ENCODE measurements around the gene PRKCZ.

PRKCZ gene

GRCh38 chr1:2037314-2037979 is 12.8 kb upstream of the PRKCZ start:
- Histone ChIP-seq H4K20me1 (0 out of 22 replicates have a peak, but pooled peaks cover 0 to 6% (median 0%) of the 10 kb centered on the region in 11 experiments), H3K36me3 (no peaks in the 10 kb centered on the region), H3K4me1 (peaks cover 10 to 54% (median 27%) of the 10 kb centered on the region in 10 experiments), H3K9me3 (replicated peaks in 1 of 11) (peaks cover 0 to 11% (median 0%) of the 10 kb centered on the region in 11 experiments; a peak in 2 of 22 replicates), H3K4me3 (no peak overlapping the region), H3K27me3 (peaks cover 0 to 14% (median 0%) of the 10 kb centered on the region in 11 experiments; a peak in 8 of 22 replicates), H3K27ac (no peak overlapping the region), H3K4me2 (no peak overlapping the region), H3K9ac (no peak overlapping the region)
- no peak for TF ChIP-seq Cebpa-rat (IDR thresholded peaks at IDR 0.05)

GRCh38 chr1:2038229-2038628 is 12.0 kb upstream of the PRKCZ start:
- Histone ChIP-seq H3K36me3 (no peaks in the 10 kb centered on the region), H3K9ac (no peak overlapping the region), H3K27me3 (peaks cover 0 to 6% (median 0%) of the 10 kb centered on the region in 11 experiments; a peak in 5 of 22 replicates), H3K27ac (no peak overlapping the region), H3K9me3 (replicated peaks in 1 of 11) (peaks cover 0 to 11% (median 0%) of the 10 kb centered on the region in 11 experiments; a peak in 2 of 22 replicates), H4K20me1 (0 out of 22 replicates have a peak, but pooled peaks cover 0 to 6% (median 0%) of the 10 kb centered on the region in 11 experiments), H3K4me3 (no peak overlapping the region), H3K4me1 (peaks cover 2 to 53% (median 23%) of the 10 kb centered on the region in 10 experiments), H3K4me2 (no peak overlapping the region)
- TF ChIP-seq Cebpa-rat (IDR thresholded peaks at IDR 0.05): no peak

- Histone ChIP-seq H3K4me1 (peaks cover 0 to 54% (median 25%) of the 10 kb centered on the region in 10 experiments; a peak in 15 of 20 replicates), H3K27me3 (0 out of 22 replicates have a peak, but pooled peaks cover 0 to under 1% (median 0%) of the 10 kb centered on the region in 11 experiments), H4K20me1 (0 out of 22 replicates have a peak, but pooled peaks cover 0 to 4% (median 0%) of the 10 kb centered on the region in 11 experiments), H3K9me3 (replicated peaks in 1 of 11) (peaks cover 0 to 11% (median 0%) of the 10 kb centered on the region in 11 experiments; a peak in 2 of 22 replicates), H3K4me3 (no peak overlapping the region), H3K27ac (no peak overlapping the region), H3K36me3 (no peaks in the 10 kb centered on the region), H3K9ac (no peak overlapping the region), H3K4me2 (no peak overlapping the region)
- TF ChIP-seq Cebpa-rat (IDR thresholded peaks at IDR 0.05): no peak
Observed at GRCh38 chr1:2039251-2039650, 11.0 kb upstream of the PRKCZ start.

- no peak overlapping the region for H3K27ac ChIP-seq
- peaks cover 13 to 57% (median 45%) of the 10 kb centered on the region in 10 experiments for H3K4me1 ChIP-seq
- peak overlapping the region in 6 of 11 experiments; percentile 10 to 45 (median 22); a peak in 8 of 22 replicates for H3K4me2 ChIP-seq
- no peak overlapping the region for H3K4me3 ChIP-seq
- no peak overlapping the region for H3K9ac ChIP-seq
- H4K20me1 ChIP-seq: peaks cover 0 to 11% (median 0%) of the 10 kb centered on the region in 11 experiments; a peak in 2 of 22 replicates
- no peaks in the 10 kb centered on the region for H3K36me3 ChIP-seq
- TF ChIP-seq Cebpa-rat (IDR thresholded peaks at IDR 0.05): no peak
- peaks cover 0 to 18% (median 0%) of the 10 kb centered on the region in 11 experiments; a peak in 7 of 22 replicates for H3K27me3 ChIP-seq
- H3K9me3 ChIP-seq (replicated peaks in 1 of 11): peaks cover 0 to 11% (median 0%) of the 10 kb centered on the region in 11 experiments; a peak in 2 of 22 replicates
Observed at GRCh38 chr1:2041305-2041704, 8.9 kb upstream of the PRKCZ start.

- TF ChIP-seq Cebpa-rat (IDR thresholded peaks at IDR 0.05): no peak
- Histone ChIP-seq H3K4me1 (peaks cover 13 to 62% (median 49%) of the 10 kb centered on the region in 10 experiments), H3K27ac (no peak overlapping the region), H3K9ac (no peak overlapping the region), H3K4me2 (peak overlapping the region in 5 of 11 experiments; percentile 10 to 45 (median 25); a peak in 6 of 22 replicates), H3K4me3 (no peak overlapping the region), H3K9me3 (replicated peaks in 1 of 11) (peaks cover 0 to 11% (median 0%) of the 10 kb centered on the region in 11 experiments; a peak in 2 of 22 replicates), H4K20me1 (peaks cover 0 to 13% (median 0%) of the 10 kb centered on the region in 11 experiments; a peak in 2 of 22 replicates), H3K27me3 (peaks cover 0 to 23% (median 4%) of the 10 kb centered on the region in 11 experiments; a peak in 15 of 22 replicates), H3K36me3 (no peaks in the 10 kb centered on the region)
Observed at GRCh38 chr1:2041887-2042286, 8.3 kb upstream of the PRKCZ start.

GRCh38 chr1:2042830-2043773 is 7.1 kb upstream of the PRKCZ start:
- Histone ChIP-seq H3K4me2 (peak overlapping the region in 8 of 11 experiments; percentile 82 to 97 (median 89); a peak in 16 of 22 replicates), H3K9me3 (replicated peaks in 1 of 11) (peaks cover 0 to 11% (median 0%) of the 10 kb centered on the region in 11 experiments; a peak in 2 of 22 replicates), H3K9ac (no peak overlapping the region; a peak in 1 of 22 replicates), H3K27me3 (peaks cover 8 to 35% (median 16%) of the 10 kb centered on the region in 11 experiments), H3K27ac (no peak overlapping the region), H3K36me3 (no peaks in the 10 kb centered on the region), H3K4me1 (peaks cover 13 to 74% (median 60%) of the 10 kb centered on the region in 10 experiments), H4K20me1 (peaks cover 0 to 17% (median 0%) of the 10 kb centered on the region in 11 experiments; a peak in 4 of 22 replicates), H3K4me3 (no peak overlapping the region)
- TF ChIP-seq Cebpa-rat (IDR thresholded peaks at IDR 0.05): no peak

- H3K27me3 ChIP-seq: peaks cover 16 to 43% (median 24%) of the 10 kb centered on the region in 11 experiments
- peaks cover 0 to 11% (median 0%) of the 10 kb centered on the region in 11 experiments; a peak in 2 of 22 replicates for H3K9me3 ChIP-seq (replicated peaks in 1 of 11)
- H3K36me3 ChIP-seq: no peaks in the 10 kb centered on the region
- H3K4me1 ChIP-seq: peaks cover 13 to 82% (median 68%) of the 10 kb centered on the region in 10 experiments
- H4K20me1 ChIP-seq: peaks cover 0 to 20% (median 0%) of the 10 kb centered on the region in 11 experiments; a peak in 4 of 22 replicates
- peak overlapping the region in 9 of 11 experiments; percentile 82 to 97 (median 89); a peak in 16 of 22 replicates for H3K4me2 ChIP-seq
- no peak overlapping the region; a peak in 1 of 22 replicates for H3K27ac ChIP-seq
- no peak overlapping the region for H3K4me3 ChIP-seq
- H3K9ac ChIP-seq: peak overlapping the region in 1 of 11 experiments; percentile 74; a peak in 1 of 22 replicates
- no peak for TF ChIP-seq Cebpa-rat (IDR thresholded peaks at IDR 0.05)
Observed at GRCh38 chr1:2043886-2044285, 6.3 kb upstream of the PRKCZ start.
